ENCODE data around the gene KIAA1217.

- TF ChIP-seq CTCF (IDR thresholded peaks at IDR 0.05) (no peak), POLR2A (IDR thresholded peaks at IDR 0.05) (no peak)
Observed at GRCh38 chr10:24406809-24407483, 198.0 kb downstream of the KIAA1217 start.
